Measurements from ENCODE around the gene SEMA4C. TPM values are rescaled to one million over a fixed set of nuclear protein-coding genes. Genes with fewer than 3 reads are reported as not detected.
A peak's percentile ranks its signal among the peaks of the same experiment; 100 is the strongest.

The SEMA4C gene
- total and polyA plus RNA-seq, 3 donors from 2014 or later = 10.5 to 17.6 (median 11.4) TPM

DNA sequence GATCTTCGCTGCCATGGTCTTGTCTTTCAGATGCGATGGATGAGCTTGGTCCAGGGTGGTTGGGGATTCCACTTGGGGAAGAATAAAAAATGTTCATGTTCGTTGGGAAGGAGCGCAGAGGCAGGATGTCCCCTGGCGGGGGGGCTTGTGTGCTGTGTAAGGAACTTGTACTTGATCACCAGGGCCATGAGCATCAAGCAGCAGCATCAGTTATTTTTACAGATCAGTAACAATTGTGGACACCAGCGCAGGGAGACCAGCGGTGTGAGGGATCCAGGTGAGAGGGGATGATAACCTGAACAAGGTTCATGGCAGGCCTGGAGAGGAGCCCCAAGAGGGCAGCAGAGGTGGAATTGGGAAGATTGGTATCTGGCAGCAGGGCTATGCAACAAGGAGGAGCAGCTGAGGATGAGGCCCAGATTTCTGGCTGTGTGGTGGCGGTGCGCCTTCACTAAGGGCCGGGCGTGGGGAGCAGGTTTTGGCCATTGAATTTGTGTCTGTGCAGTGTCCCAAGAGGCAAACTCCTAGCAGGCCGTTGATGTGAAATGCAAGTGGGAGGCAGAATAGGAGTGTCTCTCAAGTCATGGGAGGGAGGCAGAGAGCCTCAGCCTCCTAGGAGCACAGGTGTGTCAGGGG lies 49.9 kb downstream of the SEMA4C start:
- H3K27me3 ChIP-seq = no peaks in the 10 kb centered on the region
- intact Hi-C loops (cut with DNase I; ENCODE audit: low total_unique reads) = loop anchor here (5.0 kb wide), 1 partner anchor 132 kb away; no protein-coding TSS in a partner anchor

DNA sequence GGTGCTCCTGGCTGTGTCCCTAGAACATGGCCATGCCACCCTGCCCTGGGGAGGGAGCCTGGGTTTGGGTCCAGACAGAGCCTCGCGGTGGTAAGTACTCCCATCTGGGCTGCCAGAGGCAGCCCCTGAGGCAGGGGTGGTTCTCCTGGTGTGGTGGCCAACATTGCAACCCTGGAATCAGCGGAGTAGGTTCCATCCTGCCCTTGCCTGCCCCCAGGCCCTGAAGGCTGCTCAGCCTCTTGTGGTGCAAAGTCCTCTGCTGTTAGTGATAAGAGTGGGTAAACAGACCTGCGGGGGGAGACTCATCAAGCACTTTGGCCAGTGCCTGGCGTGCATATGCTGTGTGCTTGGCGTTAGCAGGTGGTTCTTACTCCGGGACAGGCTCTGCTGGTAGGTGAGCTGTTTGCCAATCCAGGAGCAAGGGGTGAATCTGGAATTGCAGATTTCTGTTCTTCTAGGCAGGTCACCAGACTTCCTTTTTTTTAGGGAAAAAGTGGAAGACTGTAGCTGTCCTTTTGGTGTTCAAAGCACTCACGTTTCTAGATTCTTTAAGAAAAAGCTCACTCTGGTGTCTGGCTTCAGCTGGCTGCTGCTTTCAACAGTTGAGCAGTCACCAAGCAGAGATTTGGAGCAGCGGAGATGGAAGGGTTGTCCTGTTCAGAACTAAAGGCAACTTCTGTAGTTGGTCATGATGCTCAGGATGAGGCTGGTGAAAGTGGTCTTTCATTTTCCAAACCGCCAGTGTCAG lies 50.6 kb downstream of the SEMA4C start:
- Histone ChIP-seq H3K9me3 (no peaks in the 10 kb centered on the region), H3K27me3 (no peaks in the 10 kb centered on the region), H3K27ac (no peak overlapping the region), H3K4me3 (no peak overlapping the region), H3K36me3 (ENCODE audit: low read depth, missing control alignments) (no peaks in the 10 kb centered on the region), H3K4me1 (peaks cover 20% of the 10 kb centered on the region)
- 77 to 90% methylated on average over 4 to 10 of the region's 10 CpGs for WGBS, 2 donors
- no peak for DNase-seq
- intact Hi-C loops (cut with DNase I; ENCODE audit: low total_unique reads) = loop anchor here (5.0 kb wide), 1 partner anchor 133 kb away; no protein-coding TSS in a partner anchor
- TF ChIP-seq POLR2A (IDR thresholded peaks at IDR 0.05) = no peak
- TF ChIP-seq, protein P1, sequence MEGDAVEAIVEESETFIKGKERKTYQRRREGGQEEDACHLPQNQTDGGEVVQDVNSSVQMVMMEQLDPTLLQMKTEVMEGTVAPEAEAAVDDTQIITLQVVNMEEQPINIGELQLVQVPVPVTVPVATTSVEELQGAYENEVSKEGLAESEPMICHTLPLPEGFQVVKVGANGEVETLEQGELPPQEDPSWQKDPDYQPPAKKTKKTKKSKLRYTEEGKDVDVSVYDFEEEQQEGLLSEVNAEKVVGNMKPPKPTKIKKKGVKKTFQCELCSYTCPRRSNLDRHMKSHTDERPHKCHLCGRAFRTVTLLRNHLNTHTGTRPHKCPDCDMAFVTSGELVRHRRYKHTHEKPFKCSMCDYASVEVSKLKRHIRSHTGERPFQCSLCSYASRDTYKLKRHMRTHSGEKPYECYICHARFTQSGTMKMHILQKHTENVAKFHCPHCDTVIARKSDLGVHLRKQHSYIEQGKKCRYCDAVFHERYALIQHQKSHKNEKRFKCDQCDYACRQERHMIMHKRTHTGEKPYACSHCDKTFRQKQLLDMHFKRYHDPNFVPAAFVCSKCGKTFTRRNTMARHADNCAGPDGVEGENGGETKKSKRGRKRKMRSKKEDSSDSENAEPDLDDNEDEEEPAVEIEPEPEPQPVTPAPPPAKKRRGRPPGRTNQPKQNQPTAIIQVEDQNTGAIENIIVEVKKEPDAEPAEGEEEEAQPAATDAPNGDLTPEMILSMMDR (IDR thresholded peaks at IDR 0.05) = no peak

More for the DNA sequence above, 49.9 kb downstream of the SEMA4C start:
- no peak for DNase-seq
- Histone ChIP-seq H3K4me1 (peaks cover 20% of the 10 kb centered on the region), H3K36me3 (ENCODE audit: low read depth, missing control alignments) (no peaks in the 10 kb centered on the region), H3K27ac (no peak overlapping the region), H3K4me3 (no peak overlapping the region), H3K9me3 (no peaks in the 10 kb centered on the region)
- 89 to 92% methylated on average over 12 of the region's 12 CpGs for WGBS, 2 donors
- TF ChIP-seq, protein P1 (IDR thresholded peaks at IDR 0.05) = no peak
- TF ChIP-seq POLR2A (IDR thresholded peaks at IDR 0.05) = no peak

- Histone ChIP-seq H3K9me3 (no peaks in the 10 kb centered on the region), H3K4me3 (no peak overlapping the region), H3K27me3 (no peaks in the 10 kb centered on the region), H3K27ac (no peak overlapping the region), H3K4me1 (peaks cover 20% of the 10 kb centered on the region), H3K36me3 (ENCODE audit: low read depth, missing control alignments) (no peaks in the 10 kb centered on the region)
- 47 to 60% methylated on average over 8 of the region's 8 CpGs for WGBS, 2 donors
- DNase-seq = no peak
- TF ChIP-seq POLR2A (IDR thresholded peaks at IDR 0.05) = no peak
- TF ChIP-seq, protein P1 (IDR thresholded peaks at IDR 0.05) = no peak
- intact Hi-C loops (cut with DNase I; ENCODE audit: low total_unique reads) = loop anchor here (5.0 kb wide), 1 partner anchor 134 kb away; no protein-coding TSS in a partner anchor
These were observed 52.0 kb downstream of the SEMA4C start for GRCh38 chr2:96817882-96818281.

- DNase-seq = no peak
- H3K27me3 ChIP-seq = no peaks in the 10 kb centered on the region
- TF ChIP-seq, protein P1 (IDR thresholded peaks at IDR 0.05) = no peak
- TF ChIP-seq POLR2A (IDR thresholded peaks at IDR 0.05) = no peak
- peak overlapping the region in 1 of 2 donors; percentile 94 for H3K27ac ChIP-seq
- no peaks in the 10 kb centered on the region for H3K9me3 ChIP-seq
- peak overlapping the region; percentile 45 to 80 for H3K4me3 ChIP-seq
- H3K36me3 ChIP-seq (ENCODE audit: low read depth, missing control alignments) = no peaks in the 10 kb centered on the region
- WGBS, 2 donors = 6 to 14% methylated on average over 23 to 38 of the region's 89 CpGs
- H3K4me1 ChIP-seq = peaks cover 20% of the 10 kb centered on the region
- intact Hi-C loops (cut with DNase I; ENCODE audit: low total_unique reads) = loop anchor here (5.0 kb wide), 1 partner anchor 135 kb away; no protein-coding TSS in a partner anchor
These were observed 52.8 kb downstream of the SEMA4C start for GRCh38 chr2:96816836-96817702.

All from testis (tissue), 3 donors.